Measurements from ENCODE around the gene APMAP.

- TF ChIP-seq SP1 (IDR thresholded peaks at IDR 0.05) (no peak), CTCF (IDR thresholded peaks at IDR 0.05; ENCODE audit: low read depth, low read length, missing input control) (no peak), ZBTB33 (IDR thresholded peaks at IDR 0.05) (no peak), HNF4G (IDR thresholded peaks at IDR 0.05) (no peak), RAD21 (IDR thresholded peaks at IDR 0.05) (no peak), JUND (IDR thresholded peaks at IDR 0.05) (no peak), YY1 (IDR thresholded peaks at IDR 0.05) (no peak), NR2F2 (IDR thresholded peaks at IDR 0.05) (no peak)
- TF ChIP-seq, protein P1, sequence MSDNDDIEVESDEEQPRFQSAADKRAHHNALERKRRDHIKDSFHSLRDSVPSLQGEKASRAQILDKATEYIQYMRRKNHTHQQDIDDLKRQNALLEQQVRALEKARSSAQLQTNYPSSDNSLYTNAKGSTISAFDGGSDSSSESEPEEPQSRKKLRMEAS (IDR thresholded peaks at IDR 0.05): no peak
- TF ChIP-seq, protein P2, sequence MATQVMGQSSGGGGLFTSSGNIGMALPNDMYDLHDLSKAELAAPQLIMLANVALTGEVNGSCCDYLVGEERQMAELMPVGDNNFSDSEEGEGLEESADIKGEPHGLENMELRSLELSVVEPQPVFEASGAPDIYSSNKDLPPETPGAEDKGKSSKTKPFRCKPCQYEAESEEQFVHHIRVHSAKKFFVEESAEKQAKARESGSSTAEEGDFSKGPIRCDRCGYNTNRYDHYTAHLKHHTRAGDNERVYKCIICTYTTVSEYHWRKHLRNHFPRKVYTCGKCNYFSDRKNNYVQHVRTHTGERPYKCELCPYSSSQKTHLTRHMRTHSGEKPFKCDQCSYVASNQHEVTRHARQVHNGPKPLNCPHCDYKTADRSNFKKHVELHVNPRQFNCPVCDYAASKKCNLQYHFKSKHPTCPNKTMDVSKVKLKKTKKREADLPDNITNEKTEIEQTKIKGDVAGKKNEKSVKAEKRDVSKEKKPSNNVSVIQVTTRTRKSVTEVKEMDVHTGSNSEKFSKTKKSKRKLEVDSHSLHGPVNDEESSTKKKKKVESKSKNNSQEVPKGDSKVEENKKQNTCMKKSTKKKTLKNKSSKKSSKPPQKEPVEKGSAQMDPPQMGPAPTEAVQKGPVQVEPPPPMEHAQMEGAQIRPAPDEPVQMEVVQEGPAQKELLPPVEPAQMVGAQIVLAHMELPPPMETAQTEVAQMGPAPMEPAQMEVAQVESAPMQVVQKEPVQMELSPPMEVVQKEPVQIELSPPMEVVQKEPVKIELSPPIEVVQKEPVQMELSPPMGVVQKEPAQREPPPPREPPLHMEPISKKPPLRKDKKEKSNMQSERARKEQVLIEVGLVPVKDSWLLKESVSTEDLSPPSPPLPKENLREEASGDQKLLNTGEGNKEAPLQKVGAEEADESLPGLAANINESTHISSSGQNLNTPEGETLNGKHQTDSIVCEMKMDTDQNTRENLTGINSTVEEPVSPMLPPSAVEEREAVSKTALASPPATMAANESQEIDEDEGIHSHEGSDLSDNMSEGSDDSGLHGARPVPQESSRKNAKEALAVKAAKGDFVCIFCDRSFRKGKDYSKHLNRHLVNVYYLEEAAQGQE (IDR thresholded peaks at IDR 0.05): no peak
These were observed 6.0 kb downstream of the APMAP start for GRCh38 chr20:24986436-24987015.

All from liver (tissue), 3 donors.